Activated CD4-positive, alpha-beta T cell treated with anti-CD3 and anti-CD28 coated beads, Interleukin-2, amount 50 U/mL, for 4 hours (primary cell): ENCODE data around the gene GALNT9.

Experiments
- DNase-seq, 2 experiments: peaks; one replicate each; pipeline ENCODE4 v3.0.0-alpha.2; 2020

GALNT9 gene

GRCh38 chr12:132292328-132293319, 36.8 kb downstream of the GALNT9 start:
- DNase-seq = no peak

- DNase-seq = no peak
These were observed 37.8 kb downstream of the GALNT9 start for GRCh38 chr12:132291402-132292175.

GRCh38 chr12:132290203-132290540, 39.2 kb downstream of the GALNT9 start:
- no peak for DNase-seq

GRCh38 chr12:132289356-132290202, 39.8 kb downstream of the GALNT9 start:
- no peak for DNase-seq

- DNase-seq = no peak
These were observed 40.7 kb downstream of the GALNT9 start for GRCh38 chr12:132288516-132289215.

- DNase-seq = no peak
These were observed 41.8 kb downstream of the GALNT9 start for GRCh38 chr12:132287391-132288238.

GRCh38 chr12:132286912-132287311, 42.5 kb downstream of the GALNT9 start:
- DNase-seq = no peak

GRCh38 chr12:132285991-132286681, 43.3 kb downstream of the GALNT9 start:
- no peak for DNase-seq

- no peak for DNase-seq
These were observed 44.3 kb downstream of the GALNT9 start for GRCh38 chr12:132284827-132285741.

GRCh38 chr12:132284071-132284826, 45.1 kb downstream of the GALNT9 start:
- no peak for DNase-seq

GRCh38 chr12:132282950-132283771, 46.2 kb downstream of the GALNT9 start:
- no peak for DNase-seq

- no peak for DNase-seq
These were observed 47.1 kb downstream of the GALNT9 start for GRCh38 chr12:132282031-132282949.

GRCh38 chr12:132281038-132281437, 48.4 kb downstream of the GALNT9 start:
- no peak for DNase-seq

- DNase-seq = no peak
These were observed 49.0 kb downstream of the GALNT9 start for GRCh38 chr12:132280406-132280805.

- no peak for DNase-seq
These were observed 49.5 kb downstream of the GALNT9 start for GRCh38 chr12:132279930-132280329.

- DNase-seq = no peak
These were observed 50.1 kb downstream of the GALNT9 start for GRCh38 chr12:132279184-132279889.
